Nephron progenitor cell (in vitro differentiated cells): ENCODE data around the gene ERBB2.

Source experiments
- DNase-seq: peaks from one replicate; pipeline ENCODE4 v3.0.0; 2021
- H3K27ac Mint-ChIP-seq: 2 replicates; pipeline ENCODE4 v1.8.0; 2021; ENCODE audit warnings: mild to moderate bottlenecking, moderate library complexity, mixed read lengths
- H3K27me3 Mint-ChIP-seq: 2 replicates; pipeline ENCODE4 v1.8.0; 2021; ENCODE audit warnings: mild to moderate bottlenecking, low read depth, mixed read lengths; ENCODE audit not compliant: poor library complexity
- H3K36me3 Mint-ChIP-seq: 2 replicates; pipeline ENCODE4 v1.8.0; 2021; ENCODE audit warnings: low read depth, mixed read lengths
- H3K4me1 Mint-ChIP-seq: 2 replicates; pipeline ENCODE4 v1.8.0; 2021; ENCODE audit warnings: mixed read lengths
- H3K4me3 Mint-ChIP-seq: 2 replicates; pipeline ENCODE4 v1.8.0; 2021; ENCODE audit warnings: mild to moderate bottlenecking, moderate library complexity, mixed read lengths
- H3K9me3 Mint-ChIP-seq: 2 replicates; pipeline ENCODE4 v1.8.0; 2021; ENCODE audit warnings: mild to moderate bottlenecking, moderate library complexity, mixed read lengths
- TF ChIP-seq, protein P1 (sequence below): fragments of 200-600 bp; sonication (generic); IDR thresholded peaks from 2 replicates; pipeline ENCODE4 v1.5.0; 2021; ENCODE audit warnings: antibody characterized with exemption

The ERBB2 gene

DNA sequence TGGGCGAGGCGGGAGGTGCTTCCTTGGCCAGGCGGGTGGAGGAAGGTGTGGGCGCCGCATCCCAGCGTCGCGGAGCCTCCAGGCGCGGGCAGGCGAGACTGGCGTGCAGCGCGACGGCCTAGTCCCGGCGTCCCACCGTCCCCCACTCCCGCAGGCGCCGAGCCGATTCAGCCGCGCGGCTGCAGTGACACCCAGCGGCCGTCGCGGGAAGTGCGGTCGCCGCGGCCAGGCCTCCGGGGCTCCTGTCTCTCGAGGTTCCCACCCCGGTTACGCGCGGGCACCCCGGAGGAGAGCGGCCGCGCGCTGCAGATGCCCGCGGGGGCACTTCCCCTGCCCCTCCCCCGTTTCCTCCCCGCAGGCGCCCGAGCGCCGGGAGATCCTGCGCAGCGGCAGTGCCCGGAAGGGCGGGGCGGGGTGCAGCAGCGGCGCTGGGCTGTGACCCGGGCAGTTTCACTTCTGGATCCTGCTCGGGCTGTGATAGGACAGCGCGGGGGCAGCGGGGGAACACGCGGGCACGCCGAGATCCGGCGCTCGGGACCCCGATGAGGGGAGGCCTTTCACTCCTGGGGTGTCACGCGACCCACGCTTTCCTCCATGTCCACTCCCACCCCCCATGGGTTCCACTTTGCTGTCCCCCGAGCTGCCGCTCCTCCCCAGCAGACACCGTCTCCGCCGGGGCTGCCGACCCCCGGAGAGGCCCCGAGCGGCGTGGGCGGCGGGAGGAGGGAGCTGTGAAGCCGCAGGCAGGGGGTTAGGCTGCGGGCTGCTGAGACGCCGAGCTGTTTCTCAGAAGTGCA is 54.5 kb downstream of the ERBB2 start:
- Mint-ChIP-seq H3K27me3 (peaks cover 35% of the 10 kb centered on the region), H3K36me3 (no peaks in the 10 kb centered on the region), H3K4me3 (peak overlapping the region; percentile 63), H3K4me1 (peaks cover 39% of the 10 kb centered on the region), H3K9me3 (no peaks in the 10 kb centered on the region), H3K27ac (no peak overlapping the region)
- TF ChIP-seq, protein P1, sequence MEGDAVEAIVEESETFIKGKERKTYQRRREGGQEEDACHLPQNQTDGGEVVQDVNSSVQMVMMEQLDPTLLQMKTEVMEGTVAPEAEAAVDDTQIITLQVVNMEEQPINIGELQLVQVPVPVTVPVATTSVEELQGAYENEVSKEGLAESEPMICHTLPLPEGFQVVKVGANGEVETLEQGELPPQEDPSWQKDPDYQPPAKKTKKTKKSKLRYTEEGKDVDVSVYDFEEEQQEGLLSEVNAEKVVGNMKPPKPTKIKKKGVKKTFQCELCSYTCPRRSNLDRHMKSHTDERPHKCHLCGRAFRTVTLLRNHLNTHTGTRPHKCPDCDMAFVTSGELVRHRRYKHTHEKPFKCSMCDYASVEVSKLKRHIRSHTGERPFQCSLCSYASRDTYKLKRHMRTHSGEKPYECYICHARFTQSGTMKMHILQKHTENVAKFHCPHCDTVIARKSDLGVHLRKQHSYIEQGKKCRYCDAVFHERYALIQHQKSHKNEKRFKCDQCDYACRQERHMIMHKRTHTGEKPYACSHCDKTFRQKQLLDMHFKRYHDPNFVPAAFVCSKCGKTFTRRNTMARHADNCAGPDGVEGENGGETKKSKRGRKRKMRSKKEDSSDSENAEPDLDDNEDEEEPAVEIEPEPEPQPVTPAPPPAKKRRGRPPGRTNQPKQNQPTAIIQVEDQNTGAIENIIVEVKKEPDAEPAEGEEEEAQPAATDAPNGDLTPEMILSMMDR = peak; percentile 95
- peak; percentile 92 for DNase-seq

GRCh38 chr17:39754958-39755553 is 55.2 kb downstream of the ERBB2 start:
- H3K27ac Mint-ChIP-seq = no peak overlapping the region
- H3K27me3 Mint-ChIP-seq = peaks cover 40% of the 10 kb centered on the region
- H3K4me1 Mint-ChIP-seq = peaks cover 39% of the 10 kb centered on the region
- H3K36me3 Mint-ChIP-seq = no peaks in the 10 kb centered on the region
- TF ChIP-seq, protein P1 = no peak
- no peaks in the 10 kb centered on the region for H3K9me3 Mint-ChIP-seq
- H3K4me3 Mint-ChIP-seq = peak overlapping the region; percentile 63
- no peak for DNase-seq

GRCh38 chr17:39755554-39756379 is 55.9 kb downstream of the ERBB2 start:
- no peak overlapping the region for H3K27ac Mint-ChIP-seq
- H3K4me3 Mint-ChIP-seq = peak overlapping the region; percentile 63
- peaks cover 39% of the 10 kb centered on the region for H3K4me1 Mint-ChIP-seq
- H3K27me3 Mint-ChIP-seq = peaks cover 42% of the 10 kb centered on the region
- H3K9me3 Mint-ChIP-seq = no peaks in the 10 kb centered on the region
- H3K36me3 Mint-ChIP-seq = no peaks in the 10 kb centered on the region
- TF ChIP-seq, protein P1 = no peak
- DNase-seq = no peak

GRCh38 chr17:39756380-39757079 is 56.7 kb downstream of the ERBB2 start:
- H3K36me3 Mint-ChIP-seq = no peaks in the 10 kb centered on the region
- no peaks in the 10 kb centered on the region for H3K9me3 Mint-ChIP-seq
- DNase-seq = no peak
- TF ChIP-seq, protein P1 = no peak
- no peak overlapping the region for H3K4me3 Mint-ChIP-seq
- peaks cover 36% of the 10 kb centered on the region for H3K4me1 Mint-ChIP-seq
- peaks cover 45% of the 10 kb centered on the region for H3K27me3 Mint-ChIP-seq
- no peak overlapping the region for H3K27ac Mint-ChIP-seq

DNA sequence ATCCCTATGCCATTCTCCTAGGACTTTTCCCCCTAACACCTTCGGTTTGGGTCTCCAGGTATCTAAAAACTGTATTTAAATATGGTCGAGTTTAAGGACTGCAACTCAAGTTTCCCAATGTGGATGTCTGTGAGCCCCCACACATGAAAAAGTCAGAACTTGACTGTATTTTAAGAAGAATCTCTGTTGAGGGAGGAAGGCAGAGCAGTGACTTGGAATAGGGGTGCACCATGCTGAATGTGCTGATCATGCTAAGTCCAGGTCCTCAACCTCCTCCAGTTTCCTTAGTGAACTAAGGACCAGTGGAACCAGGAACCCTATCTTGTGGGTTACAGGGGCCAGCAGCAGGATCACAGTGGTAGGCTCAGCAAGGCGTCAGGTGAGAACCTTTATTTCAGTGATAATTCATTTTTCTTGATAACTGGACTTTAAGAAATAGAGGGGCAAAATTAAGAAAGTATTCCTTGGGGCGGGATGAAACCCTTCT is 57.4 kb downstream of the ERBB2 start:
- Mint-ChIP-seq H3K4me1 (peaks cover 30% of the 10 kb centered on the region), H3K9me3 (no peaks in the 10 kb centered on the region), H3K27ac (no peak overlapping the region), H3K4me3 (no peak overlapping the region), H3K36me3 (no peaks in the 10 kb centered on the region), H3K27me3 (peaks cover 45% of the 10 kb centered on the region)
- DNase-seq = no peak
- TF ChIP-seq, protein P1 = no peak
